ENCODE results near the gene RSRC1.
"Not testable (repeated sequence)": the region's sequence is repeated elsewhere in the genome, so short reads cannot be mapped to it uniquely, and the experiment has no call there.

The RSRC1 gene

GRCh38 chr3:158540066-158540465 is 430.2 kb downstream of the RSRC1 start:
- no peak for DNase-seq

GRCh38 chr3:158548691-158549090 is 438.8 kb downstream of the RSRC1 start:
- DNase-seq = no peak

- DNase-seq = not testable (repeated sequence)
Observed at GRCh38 chr3:158549938-158550337, 440.0 kb downstream of the RSRC1 start.

DNA sequence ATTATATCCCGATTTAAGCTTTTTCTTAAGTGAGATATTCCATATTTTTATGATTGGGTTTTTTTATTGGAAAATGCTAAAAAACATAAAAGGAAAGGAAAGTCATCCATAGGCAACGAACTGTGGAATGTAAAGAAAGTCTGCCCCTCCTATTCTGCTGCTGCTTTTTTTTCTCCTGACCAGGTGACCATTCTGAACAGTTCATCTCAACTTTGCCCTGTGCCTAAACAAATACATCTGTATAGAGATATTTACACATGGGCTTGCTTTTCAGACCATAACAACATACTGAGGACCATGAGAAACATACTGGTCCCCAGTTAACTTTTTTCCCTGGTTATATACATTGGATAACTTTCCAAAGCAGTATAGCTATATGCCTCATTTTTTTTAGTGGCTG is 442.2 kb downstream of the RSRC1 start:
- DNase-seq = no peak

GRCh38 chr3:158559504-158559903 is 449.6 kb downstream of the RSRC1 start:
- DNase-seq = no peak

DNA sequence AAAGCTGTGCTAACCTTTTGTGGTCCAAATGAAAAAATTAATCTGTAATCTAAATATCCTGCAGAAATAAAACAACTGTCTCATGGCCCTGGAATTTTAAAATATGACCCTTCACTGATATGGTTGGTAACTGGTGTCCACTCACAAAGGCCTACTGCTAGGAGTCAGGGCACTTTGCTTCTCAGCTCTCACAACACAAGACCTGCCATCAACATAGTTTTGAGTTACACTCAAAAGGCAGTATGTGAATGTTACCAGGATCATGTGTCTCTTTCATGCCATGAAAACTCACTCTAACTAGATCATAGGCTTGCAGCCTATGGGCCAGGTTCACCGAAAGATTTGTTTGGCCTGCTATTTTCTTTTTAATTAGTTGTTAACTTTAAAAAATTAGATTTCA is 451.1 kb downstream of the RSRC1 start:
- no peak for DNase-seq

GRCh38 chr3:158562674-158563073 is 452.8 kb downstream of the RSRC1 start:
- no peak for DNase-seq

DNA sequence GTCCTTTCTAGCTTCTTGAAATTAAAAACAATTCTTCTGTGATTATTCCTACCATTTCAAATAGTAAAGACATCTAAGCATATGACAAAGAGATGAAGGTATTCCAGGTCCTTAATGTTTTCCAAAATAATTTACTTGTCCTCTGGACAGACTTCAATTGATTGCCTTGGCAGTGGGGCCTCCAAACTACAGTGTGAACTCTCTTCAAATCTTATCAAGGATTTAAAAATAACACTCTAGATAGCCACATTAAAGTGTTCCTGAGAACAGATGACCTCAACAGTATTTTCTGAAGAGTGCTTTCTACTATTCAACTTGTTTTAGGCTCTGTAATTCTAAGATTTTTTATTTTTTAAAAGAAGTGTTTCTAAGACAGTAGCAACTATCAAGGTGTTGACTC is 453.2 kb downstream of the RSRC1 start:
- DNase-seq = no peak

DNA sequence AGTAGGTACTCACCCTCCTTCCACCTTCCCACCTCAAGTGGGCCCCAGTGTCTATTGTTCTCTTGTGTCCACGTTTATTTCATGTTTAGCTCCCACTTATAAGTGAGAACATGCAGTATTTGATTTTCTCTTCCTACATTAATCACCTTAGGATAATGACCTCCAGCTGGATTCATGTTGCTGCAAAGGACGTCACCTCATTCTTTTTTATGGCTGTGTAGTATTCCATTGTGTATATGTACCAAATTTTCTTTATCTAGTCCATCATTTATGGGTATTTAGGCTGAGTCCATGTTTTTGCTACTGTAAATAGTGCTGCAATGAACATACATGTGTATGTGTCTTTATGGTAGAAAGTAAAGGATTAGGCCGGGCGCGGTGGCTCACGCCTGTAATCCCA is 455.2 kb downstream of the RSRC1 start:
- DNase-seq = no peak

DNA sequence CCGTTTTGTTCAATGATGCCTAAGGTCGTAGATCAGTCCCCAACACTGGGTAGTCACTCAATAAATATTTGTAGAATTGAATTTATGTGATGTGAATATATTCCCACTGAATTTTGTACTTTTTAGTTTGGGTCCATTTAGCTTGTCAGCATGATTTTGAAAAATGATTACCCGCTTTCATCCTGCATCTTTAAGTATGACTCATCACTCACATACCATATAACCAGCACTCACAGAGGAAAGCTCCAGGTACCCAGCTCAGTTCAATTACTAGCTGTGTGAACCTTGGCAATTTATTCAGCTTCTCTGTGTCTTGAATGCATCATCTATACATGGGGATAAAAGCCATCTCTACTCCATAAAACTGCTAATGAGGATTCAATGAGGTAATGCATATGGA is 458.9 kb downstream of the RSRC1 start:
- DNase-seq = no peak

DNA sequence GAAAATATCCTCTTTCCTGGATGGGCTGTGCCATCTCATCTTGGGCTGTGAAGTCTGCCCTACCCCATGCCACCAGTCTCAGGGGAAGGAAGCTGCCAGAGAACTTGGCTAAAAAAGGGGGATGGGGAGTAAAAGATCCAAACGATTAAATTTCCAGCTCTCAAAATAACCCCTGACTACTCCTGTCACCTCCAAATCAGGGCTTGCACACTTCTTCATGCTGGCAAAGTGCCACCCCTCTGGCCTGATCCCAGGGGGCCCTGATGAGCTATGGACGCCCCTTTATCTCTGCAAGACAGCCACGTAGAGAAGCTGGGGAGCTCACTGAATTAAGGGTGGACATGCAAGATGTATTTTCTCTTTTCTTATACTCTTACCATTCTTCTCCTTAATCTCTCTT is 459.9 kb downstream of the RSRC1 start:
- no peak for DNase-seq

GRCh38 chr3:158570999-158571702 is 461.3 kb downstream of the RSRC1 start, which contains the start of gene MLF1:
MLF1 (plus strand) TSS chr3:158571194; CDS start chr3:158571301, 107 bp downstream.
- DNase-seq = peak; percentile 93

- no peak for DNase-seq
Observed at GRCh38 chr3:158571969-158572765, 462.3 kb downstream of the RSRC1 start.

DNA sequence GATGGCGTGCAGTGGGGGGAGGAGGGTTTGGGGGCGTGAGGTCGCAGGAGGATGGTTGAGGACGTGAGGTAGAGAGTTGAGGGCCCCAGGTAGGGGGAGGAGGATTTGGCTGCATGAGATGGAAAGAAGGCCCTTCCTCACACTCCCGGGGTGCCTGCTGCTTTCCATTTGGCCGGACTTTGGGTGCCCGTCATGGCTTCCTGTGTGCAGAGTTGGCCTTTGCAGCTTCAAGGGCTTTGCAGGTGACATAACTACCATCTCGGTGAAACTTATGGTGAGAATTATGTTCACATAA is 462.8 kb downstream of the RSRC1 start:
- no peak for DNase-seq

- DNase-seq = no peak
Observed at GRCh38 chr3:158573714-158574113, 463.8 kb downstream of the RSRC1 start.

DNA sequence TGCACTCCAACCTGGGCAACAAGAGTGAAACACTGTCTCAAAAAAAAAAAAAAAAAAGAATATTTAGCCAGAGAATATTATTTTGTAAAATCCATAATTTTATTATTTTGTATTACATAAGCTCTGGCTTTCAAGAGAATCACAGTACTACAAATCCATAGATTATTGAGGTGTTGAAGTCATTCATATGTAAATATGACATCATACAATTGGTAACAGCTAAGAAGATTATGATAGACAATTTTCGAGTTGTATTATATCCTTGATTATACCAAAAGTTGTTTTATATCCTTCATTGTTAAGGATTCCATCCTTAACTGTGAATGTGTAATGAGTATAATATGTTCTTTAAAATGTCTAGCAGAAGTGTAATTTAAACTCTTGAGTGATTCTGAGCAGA is 464.8 kb downstream of the RSRC1 start:
- DNase-seq = no peak

DNA sequence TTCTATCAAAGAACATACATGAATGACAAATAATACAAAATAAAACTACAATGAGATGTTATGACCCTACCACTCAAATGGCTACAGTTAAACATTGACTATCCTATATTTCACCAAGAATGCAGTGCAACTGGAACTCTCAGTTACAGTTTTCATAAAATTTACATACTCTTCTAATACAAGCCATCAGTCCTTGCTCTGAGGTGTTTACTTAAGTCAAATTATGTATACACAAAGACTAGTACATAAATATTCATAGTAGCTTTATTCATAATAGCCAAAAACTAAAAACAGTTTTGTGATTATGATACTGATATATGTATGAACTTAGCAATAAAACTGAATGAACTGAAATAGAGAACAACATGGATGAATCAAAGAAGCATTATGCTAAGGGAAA is 480.3 kb downstream of the RSRC1 start:
- DNase-seq = no peak

Measured in CD4-positive, alpha-beta T cell treated with Interleukin-17A for 1 hour (primary cell).